Erythroblast (primary cell): ENCODE measurements around the gene UBE2S.

Experiments
- GATA1 ChIP-seq: IDR thresholded peaks from 2 replicates; pipeline ENCODE4 v1.6.1; 2011; ENCODE audit warnings: low read depth, mild to moderate bottlenecking, control low read depth, low read length, moderate library complexity
- POLR2A ChIP-seq: IDR thresholded peaks from 2 replicates; pipeline ENCODE4 v1.6.1; 2011; ENCODE audit warnings: mild to moderate bottlenecking, low read length

DNA sequence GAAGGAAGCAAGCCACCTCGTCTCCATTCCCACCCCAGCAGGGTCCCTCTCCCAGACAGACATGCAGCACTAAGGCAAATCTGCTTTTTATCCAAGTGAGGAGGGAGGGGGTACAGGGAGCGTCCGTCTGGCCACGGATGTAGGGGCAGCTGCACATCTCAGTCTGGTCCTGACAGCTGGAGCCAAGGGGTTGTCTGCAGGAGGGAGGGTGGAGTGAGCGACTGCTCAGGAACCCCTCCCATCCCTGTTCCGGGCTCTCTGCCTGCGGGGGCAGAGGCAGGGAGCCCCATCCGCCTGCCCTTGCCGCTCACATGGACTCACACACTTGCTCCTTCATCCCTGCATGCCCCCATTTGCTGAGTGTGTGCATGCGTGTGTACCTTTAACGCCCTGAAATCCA, 28.4 kb downstream of the UBE2S start:
- TF ChIP-seq POLR2A = no peak
- TF ChIP-seq GATA1 = no peak
